ENCODE results near the gene MYO6.

Gene MYO6

DNA sequence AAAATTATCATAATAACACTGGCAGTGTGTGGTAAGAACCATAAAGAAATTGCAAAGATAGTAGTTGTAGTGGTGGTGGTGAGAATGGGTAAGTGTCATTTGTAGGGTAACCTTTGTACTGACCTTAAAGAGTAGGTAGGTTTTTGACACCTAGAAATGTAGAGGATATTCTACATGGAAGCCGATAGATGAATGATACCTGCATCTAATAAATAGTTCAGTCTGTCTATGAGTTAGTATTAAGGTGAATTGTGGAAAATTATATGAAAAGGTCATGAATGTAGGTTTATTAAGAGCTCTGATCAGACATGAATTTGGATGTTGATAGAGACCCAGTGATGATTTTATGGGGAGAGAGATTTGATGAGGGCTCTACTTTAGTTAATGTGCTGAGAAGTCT, 78.1 kb downstream of the MYO6 start:
- DNase-seq (ENCODE audit: low read depth in 2 of 2), result no peak

DNA sequence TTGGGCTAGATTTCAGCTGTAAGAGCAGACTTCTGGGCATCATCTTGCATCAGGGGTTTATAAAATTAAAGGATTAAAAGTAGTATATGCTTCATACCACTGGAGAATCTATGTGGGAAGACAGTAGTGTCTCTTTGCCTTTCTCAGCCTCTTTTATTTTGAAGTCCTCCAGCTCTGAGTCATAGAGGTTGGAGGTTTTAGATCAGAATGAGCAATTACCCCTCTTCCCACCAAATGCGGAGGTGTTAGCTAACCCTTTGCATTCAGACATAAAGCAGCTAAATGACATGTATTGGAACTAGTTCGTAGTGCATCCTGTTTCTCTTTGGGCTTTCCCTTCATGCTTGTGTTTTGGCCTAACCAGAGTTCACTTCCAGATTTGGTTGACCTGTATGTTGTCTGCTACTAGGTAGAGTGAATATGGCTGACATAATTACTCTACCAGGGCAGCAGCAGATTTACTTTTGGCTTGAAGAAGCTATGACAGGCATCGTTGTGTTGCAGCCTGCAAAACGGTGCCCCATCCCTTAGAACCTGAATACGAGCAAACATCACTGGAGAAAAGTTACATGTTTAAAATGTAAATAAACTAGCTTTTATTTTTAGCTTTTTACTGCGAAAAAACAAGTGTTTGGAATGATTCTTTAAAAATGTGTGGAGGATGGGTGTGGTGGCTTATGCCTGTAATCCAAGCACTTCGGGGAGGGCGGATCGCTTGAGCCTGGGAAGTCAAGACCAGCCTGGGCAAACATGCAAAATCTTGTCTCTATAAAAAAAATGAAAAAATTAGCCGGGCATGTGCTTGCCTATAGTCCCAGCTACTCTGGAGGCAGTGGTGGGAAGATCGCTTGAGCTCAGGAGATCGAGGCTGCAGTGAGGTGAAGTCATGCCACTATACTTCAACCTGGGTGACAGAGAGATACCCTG, 82.2 kb downstream of the MYO6 start:
- DNase-seq (ENCODE audit: low read depth in 2 of 2), result peak in 1 of 2 experiments; percentile 12

DNA sequence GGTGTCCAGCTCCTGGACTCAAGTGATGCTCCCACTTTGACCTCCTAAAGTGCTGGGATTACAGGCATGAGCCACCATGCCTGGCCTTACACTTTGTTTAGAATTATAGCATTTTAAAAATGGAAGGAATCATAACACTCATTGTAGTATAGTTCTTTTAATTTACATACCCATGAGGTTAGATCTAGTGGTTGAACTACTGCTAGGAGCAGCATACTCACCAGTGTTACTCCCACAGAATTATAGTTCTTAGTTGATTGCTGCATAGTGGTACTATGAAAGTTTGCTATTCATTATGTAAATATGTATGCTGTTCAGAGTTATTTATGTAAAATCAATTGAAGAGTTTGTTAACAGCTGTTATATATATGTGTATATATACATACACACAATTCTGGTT, 85.4 kb downstream of the MYO6 start:
- DNase-seq (ENCODE audit: low read depth in 2 of 2), result no peak

DNA sequence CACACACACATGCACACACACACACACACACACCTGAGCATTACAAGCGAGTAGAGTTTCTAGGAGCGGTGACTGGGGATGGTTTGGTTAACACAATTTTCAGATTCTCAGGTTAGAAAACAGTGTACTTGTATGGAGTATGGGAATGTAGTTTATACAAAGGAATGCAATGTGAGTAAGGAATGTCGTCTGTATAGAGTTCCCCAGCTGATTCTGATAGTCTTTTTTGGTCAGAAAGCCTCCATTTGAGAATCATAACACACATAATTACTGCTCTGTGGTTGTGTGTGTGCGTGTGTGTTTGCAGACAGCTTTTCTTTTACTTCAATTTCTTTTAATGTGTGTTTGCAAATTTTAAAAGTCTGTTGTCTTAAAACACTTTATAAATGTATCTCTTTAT, 93.2 kb downstream of the MYO6 start:
- DNase-seq (ENCODE audit: low read depth in 2 of 2), result peak; percentile 8 to 18

DNA sequence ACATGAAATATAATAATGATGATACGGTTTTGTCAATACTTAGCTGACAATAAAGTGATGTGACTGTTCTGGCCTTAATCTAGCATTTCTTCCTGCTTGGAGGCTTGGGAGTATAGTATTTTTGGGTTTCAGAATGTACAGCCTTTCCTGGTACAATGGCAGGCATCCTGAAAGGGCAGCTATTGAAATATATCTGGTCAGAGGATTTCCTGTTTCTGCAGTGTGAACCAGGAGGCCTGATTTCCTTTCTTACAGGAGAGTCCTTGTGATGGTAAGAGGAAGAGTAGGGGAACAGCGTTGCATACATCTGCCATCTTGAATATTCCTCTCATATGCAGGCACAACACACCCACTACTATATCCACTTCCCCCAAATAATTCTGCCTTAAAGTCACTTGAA, 93.7 kb downstream of the MYO6 start:
- DNase-seq (ENCODE audit: low read depth in 2 of 2), result no peak

DNA sequence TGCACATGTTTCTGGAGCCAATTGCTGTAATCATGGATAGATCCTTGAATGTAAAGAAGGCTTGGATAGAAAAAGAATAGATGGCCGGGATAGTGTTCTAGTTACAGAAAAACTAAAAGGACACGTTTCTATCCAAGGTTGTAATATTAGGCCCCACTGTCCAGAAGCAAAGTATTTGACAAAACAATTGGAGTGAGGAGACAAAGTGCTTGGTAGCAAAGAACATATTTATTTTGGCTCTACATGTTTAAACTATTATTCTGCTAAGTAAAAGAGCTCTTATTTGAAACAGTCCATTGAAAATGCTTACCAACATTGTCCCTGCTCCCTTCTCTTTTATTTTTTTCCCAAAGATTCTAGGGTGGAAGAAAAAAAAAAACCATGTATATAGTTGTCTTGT, 94.4 kb downstream of the MYO6 start:
- DNase-seq (ENCODE audit: low read depth in 2 of 2), result no peak

DNA sequence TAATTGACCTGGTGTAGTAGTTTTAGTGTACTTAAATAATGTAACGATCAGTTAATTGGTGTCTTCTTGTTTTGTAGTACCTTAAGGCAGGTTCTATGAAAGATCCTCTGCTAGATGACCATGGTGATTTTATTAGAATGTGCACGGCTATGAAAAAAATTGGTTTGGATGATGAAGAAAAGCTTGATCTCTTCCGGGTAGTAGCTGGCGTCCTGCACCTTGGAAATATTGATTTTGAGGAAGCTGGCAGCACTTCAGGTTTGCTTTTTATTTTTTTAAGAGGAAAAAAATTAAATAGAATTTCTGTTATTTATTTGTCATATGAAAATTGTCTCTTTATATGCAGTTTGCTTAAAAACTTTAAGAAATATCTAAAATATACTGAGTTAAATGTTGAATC, 99.2 kb downstream of the MYO6 start:
- no peak for DNase-seq (ENCODE audit: low read depth in 2 of 2)

DNA sequence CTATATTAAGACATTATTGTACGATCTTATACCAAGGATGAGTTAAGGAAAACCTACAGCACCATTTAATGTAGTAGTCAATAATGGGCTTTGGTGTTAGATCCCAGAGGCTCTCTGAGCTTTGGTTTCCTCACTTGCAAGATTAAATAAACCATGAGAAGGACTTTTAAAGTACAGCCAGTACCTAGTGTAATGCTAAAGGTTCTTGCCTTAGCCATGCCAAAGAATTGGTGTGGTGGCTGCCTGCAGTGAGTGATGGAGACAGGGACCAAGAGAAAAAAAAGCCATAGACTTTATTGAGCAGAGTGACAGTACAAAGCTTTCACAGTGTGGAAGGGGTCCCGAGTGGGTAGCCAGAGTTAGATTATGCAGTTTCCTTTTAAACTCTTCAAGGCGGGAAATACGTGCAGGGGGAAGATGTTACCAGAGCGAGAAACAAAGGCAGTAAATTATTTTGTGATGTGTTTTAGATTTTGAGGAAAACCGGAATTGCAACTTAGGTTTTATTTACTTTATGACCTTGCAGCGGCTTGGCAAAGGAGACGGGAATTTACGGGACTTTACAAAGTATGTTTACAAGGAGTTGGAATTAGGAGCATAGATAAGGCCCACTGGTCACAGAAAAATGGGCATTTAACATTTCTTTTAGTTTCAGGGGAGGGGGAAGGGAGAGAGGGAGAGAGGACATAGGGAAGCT, 100.4 kb downstream of the MYO6 start:
- DNase-seq (ENCODE audit: low read depth in 2 of 2), result no peak

DNA sequence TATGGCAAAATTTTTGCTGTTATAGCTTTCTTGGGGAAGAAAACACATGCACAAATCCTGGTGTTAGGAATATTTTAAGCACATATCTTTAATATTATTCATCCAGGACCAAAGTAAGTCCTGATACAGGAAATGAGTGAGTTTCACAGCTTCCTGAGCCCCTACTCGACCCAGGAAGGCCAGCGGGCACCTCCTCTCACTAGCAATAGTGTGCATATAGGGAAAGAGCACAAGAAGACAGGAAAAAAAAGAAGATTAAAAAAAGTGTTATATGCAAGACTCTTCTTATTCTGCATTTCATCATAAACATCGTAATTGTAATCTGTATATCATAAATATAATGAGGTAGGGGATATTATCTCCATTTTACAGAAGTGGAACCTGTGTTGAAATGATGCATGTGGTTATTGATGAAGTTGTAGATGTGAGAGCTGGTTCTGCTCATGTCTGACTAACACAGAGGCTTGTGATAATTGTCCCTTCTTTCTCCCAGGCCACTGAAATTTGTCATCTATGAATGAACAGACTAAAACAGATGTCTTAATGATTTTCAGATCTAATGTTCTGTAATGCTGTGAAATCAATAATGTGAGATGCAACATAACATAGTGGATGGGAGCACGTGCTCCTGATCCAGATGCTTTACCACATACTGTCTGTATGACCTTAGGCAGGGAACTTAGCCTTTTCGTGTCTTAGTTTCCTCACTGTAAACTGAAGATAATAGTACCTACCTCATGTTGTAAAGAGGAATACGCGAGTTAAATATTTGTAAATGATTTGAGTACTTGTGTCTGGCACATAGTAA, 101.2 kb downstream of the MYO6 start:
- DNase-seq (ENCODE audit: low read depth in 2 of 2), result no peak

DNA sequence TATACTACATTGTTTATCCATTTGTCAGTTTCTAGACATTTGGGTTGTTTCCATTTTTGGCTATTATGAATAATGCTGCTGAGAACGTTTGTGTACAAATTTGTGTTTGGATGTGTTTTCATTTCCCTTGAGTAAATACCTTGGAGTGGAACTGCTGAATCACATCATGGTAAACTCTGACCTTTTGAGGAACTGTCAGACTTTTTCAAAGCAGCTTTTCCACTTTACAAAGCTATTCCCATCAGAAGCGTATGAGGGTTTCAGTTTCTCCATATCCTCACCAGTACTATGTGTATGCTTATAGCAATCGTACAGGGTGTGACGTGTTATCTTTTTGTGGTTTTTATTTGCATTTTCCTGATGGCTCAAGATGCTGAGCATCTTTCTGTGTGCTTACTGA, 103.7 kb downstream of the MYO6 start:
- DNase-seq (ENCODE audit: low read depth in 2 of 2), result no peak

DNA sequence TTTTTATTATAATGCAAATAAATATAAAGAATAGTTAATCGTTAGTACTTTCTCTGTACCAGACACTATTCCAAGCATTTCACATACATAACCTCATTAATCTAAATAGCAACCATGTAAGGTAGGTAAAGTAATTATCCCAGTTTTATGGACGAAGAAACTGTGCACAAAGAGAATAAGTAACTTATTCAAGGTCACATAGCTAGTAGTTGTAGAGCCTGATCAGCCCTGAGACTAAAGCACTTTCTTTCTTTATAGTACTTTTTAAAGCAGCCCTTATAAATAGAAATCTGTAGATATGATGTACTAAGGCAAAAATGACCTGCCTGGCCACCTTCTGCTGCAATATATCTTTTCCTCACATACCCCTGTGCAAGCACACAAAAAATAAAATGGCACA, 104.8 kb downstream of the MYO6 start:
- no peak for DNase-seq (ENCODE audit: low read depth in 2 of 2)

DNA sequence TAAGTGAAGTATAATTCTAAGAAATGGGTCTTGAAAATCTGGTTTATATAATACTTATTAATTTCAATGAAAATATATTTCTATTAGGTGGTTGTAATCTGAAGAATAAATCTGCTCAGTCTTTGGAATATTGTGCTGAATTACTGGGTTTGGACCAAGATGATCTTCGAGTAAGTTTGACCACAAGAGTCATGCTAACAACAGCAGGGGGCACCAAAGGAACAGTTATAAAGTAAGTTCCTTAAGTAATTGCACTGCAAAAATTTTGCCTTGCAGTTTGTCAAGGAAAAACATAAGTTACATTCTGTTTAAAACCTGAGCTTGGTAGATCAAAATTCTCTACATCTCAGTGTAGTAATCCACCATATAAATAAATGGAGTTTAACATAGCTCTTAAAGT, 106.0 kb downstream of the MYO6 start:
- DNase-seq (ENCODE audit: low read depth in 2 of 2), result peak; percentile 27 to 30

DNA sequence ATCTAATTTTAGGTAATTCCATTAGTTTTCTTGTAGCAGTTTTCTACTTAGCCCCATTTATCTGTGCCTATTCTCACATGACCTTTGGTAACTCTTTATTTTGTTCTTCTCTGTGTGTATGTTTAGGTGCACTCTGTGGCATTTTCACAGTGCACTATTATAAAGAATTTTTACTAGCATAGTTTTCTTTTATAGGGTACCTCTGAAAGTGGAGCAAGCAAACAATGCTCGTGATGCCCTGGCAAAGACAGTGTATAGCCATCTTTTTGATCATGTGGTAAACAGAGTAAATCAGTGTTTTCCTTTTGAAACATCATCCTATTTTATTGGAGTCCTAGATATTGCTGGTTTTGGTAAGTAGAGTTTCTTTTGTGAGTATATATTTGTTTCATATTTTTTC, 107.9 kb downstream of the MYO6 start:
- no peak for DNase-seq (ENCODE audit: low read depth in 2 of 2)

DNA sequence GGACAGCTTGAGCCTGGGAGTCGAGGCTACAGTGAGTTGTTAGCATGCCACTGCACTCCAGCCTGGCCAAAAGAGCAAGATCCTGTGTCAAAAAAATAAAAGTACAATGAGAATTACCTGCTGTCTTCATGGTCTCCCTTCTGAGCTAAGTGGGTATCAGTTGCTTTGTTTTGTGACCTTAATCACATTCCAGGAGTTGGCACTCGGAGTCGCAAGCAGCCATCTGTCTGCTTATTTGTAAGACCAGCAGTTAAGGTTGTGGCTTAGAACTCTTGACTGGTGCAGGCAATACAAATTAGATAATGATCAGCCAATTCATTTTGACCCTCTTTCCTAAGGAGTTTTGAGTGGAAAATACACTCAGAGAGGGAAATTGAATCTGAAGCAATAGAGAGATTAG, 114.0 kb downstream of the MYO6 start:
- DNase-seq (ENCODE audit: low read depth in 2 of 2), result no peak

DNA sequence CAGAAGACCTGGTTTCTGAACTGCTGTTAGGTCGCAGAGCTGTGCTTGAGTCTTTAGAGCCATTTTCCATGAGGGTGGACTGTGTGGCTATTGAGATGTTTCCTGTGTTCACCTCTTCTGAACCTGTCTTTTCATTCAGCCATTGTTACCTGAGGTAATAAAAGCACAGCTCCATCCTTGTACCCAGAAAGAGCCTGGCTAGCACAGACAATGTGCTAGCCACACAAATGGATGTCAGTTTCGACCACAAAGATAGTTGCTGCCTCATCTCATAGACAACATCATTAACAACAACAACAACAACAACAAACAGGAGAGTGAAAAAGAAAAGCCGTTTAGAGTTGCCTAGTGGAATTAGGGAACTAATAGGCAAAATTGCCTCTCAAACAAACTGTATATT, 114.7 kb downstream of the MYO6 start:
- DNase-seq (ENCODE audit: low read depth in 2 of 2), result no peak

DNA sequence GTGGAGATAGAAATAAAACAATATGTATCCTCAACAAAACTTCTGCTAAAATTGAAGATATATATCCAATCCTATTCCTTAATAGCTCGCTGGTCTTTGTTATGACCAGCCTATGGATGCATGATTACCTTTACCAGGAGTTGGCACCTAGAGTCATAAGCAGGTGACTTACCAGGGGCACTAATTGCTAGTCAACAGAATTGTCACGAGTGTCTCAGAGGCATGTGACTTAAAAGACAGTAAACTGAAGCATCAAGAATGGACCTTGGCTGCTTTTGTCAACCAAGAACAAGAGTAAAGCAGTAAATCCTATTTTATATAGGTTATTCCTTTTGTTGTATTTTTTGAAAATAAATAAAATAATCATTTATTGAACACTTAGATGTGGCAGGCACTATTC, 115.4 kb downstream of the MYO6 start:
- no peak for DNase-seq (ENCODE audit: low read depth in 2 of 2)

DNA sequence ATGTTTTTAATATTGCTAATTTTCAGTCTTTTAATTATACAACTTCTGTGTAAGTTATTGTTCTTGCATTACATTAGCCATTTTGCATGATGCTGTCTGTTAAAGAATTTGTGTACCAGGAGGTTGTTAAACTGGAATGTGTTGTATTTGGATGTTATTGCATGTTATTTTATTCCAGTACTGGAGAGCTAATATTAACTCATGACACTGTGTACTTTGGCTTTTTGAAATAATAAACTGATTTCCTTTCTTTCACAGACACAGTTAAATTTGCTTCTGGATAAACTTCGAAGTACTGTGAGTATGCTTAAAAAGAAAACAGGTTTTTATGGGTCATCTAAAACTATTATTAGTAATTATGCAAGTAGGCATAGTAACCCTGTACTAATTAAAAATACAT, 121.3 kb downstream of the MYO6 start:
- DNase-seq (ENCODE audit: low read depth in 2 of 2), result no peak

DNA sequence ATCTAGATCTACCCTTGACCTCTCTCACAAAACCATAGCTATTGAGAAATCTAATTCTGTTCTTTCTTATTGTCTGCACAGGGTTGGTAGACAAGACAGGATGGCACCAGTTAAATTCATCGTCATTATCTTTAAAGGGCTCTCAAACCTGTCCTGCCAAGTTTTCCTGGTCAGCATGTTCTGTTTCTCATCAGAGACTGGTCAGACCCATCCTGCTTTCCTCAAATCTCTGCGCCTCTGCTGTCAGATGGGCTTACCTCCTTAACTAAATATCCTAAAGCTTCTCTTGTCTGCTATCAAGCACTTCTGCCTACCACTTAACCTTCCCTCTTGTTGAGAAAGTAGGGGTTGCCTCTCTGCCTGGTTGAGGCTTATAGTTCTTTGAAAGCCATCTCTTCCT, 125.2 kb downstream of the MYO6 start:
- DNase-seq (ENCODE audit: low read depth in 2 of 2), result no peak

DNA sequence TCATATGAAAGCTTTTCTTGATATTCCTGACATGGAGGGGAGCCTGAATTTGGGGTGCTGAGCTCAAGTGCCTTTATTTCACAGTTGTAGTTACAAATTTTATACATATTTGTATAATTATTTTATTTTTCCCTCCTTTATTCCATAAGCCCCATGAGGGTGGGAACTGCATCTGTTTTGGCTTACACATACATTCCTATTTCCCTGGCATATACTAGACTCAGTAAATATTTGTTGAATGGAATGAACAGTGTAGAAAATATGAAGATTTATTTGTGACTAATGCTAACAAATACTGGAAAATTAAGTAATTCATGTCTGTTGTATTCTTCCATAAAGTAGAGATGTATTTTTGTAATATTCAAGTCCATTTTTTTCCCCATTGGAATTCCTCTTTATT, 127.1 kb downstream of the MYO6 start:
- DNase-seq (ENCODE audit: low read depth in 2 of 2), result no peak

DNA sequence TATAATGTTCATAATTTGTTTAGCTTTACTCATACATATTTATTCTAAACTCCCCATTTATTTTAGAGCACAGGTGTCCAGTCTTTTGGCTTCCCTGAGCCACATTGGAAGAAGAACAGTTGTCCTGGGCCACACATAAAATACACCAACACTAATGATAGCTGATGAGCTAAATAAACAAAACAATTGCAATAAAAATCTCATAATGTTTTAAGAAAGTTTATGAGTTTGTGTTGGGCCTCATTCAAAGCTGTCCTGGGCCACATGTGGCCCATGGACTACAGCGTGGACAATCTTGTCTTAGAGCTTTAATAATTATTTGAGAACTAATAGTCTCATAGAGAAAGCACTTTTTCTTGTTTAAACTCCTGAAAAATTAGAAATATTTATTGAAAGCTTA, 131.3 kb downstream of the MYO6 start:
- DNase-seq (ENCODE audit: low read depth in 2 of 2), result no peak

DNA sequence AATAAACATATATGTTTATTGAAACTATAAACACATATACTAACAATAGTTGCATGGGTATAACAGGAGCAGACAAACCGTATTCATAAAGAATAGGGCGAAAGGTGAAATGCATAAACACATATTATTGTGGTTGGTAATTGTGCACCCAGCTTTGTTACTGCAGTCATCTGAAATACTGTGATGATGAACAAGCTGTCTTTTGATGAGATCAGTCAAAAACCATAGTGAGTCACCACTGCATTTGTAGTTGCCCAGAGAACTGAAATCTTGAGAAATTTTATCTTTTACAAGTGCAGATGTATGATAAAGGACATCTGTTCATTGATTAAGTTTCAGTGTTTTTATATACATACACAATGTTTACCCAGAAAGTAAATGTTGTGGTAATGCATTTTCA, 133.7 kb downstream of the MYO6 start:
- peak; percentile 19 to 20 for DNase-seq (ENCODE audit: low read depth in 2 of 2)

DNA sequence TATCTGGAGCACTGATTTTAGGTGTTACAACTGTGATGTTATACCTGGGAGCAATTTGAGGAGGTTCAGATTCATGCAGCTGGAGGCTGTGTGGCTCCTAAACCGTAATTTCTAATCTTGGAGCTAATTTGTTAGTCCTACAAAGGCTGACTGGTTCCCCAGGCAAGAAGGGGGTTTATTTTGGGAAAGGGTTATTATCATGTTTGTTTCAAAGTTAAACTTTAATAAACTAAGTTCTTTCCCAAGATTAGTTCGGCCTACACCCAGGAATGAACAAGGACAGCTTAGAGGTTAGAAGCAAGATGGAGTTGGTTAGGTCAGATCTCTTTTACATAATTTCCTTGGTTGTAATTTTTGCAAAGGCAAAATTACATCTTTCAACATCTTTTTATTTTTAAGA, 135.8 kb downstream of the MYO6 start:
- DNase-seq (ENCODE audit: low read depth in 2 of 2), result no peak

DNA sequence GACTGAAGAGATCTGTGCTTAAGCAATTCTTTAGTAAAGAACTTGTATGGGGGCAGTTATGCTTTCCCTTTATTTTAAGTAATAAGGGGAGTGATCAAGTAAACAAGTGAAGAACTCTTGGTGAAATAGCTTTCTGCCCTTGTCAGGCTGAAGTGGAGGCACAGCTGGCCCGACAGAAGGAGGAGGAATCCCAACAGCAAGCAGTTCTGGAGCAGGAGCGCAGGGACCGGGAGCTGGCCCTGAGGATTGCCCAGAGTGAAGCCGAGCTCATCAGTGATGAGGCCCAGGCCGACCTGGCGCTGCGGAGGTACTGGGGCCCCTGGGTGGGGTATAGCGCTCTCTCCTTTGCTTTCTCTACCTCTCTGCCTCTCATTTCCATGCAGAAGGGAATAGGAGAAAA, 143.3 kb downstream of the MYO6 start:
- no peak for DNase-seq (ENCODE audit: low read depth in 2 of 2)

All from fibroblast of skin of left biceps (primary cell).